Measurements from ENCODE around the gene GNGT1.

GNGT1 gene

DNA sequence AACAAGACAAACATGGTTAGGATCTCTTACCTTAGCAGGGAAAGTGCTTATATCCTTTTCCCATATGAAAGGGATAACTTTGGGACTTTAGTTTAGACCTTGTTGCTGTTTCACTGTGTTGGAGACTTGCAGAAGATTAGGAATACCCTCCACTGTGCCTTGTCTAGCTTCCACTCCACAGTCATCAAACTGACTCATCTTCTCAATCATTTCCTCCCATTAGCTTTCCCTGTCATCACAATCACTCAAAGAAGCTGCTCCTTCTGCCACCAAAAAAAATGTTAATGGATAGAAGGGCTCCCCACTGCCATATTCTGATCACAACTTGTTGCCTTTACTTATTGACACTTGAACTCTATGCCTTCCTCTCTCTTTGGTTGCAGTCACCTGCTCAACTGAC is 31.9 kb downstream of the GNGT1 start:
- in situ Hi-C loops (cut with MboI; ENCODE audit: low sequenced_read_pairs): no loop called here

DNA sequence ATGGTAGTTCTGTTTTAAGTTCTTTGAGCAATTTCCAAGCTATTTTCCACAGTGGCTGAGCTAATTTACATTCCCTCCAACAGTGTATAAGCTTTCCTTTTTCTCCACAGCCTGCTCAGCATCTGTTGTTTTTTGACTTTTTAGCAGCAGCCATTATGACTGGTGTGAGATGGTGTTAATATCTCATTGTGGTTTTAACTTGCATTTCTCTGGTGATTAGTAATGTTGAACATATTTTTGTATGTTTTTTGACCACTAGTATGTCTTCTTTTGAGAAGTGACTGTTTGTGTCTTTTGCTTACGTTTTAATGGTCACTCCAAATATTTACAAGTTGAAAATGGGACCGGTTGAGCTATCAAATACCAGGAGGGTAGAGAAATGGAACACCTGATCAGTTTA is 35.6 kb downstream of the GNGT1 start:
- in situ Hi-C loops (cut with MboI; ENCODE audit: low sequenced_read_pairs): no loop called here

DNA sequence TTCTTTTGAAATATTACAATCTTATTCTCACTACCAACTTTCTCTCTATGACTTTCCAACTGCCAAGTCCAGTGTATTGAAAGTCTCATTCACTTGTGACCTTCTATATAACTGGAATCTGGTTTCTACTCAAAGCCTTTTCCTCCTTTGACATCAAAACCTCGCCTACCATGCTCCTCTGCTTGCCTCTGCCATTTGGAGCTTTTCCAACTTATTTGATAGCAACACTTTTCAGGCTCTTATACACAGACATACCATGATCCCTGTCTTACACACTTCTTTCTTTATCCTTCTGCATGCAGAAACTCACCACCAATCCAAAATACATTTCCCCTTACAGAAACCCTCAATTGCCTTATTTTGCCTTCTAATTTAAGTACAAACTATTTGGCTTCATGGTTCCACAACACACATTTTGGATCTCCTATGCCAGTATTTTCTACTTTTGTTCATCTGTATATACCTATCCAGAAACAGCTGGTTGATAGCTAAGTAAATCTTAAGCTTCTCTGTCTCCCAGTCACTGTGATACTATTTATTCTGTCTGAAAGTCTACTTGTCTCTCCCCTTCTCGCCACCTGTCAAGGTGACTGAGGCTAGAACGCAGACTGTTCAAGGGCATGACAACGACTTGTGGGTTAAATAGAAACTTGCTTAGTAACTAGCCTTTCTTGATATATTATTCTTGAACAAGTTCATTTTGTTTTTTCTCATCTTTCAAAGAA is 37.6 kb downstream of the GNGT1 start:
- in situ Hi-C loops (cut with MboI; ENCODE audit: low sequenced_read_pairs): no loop called here

DNA sequence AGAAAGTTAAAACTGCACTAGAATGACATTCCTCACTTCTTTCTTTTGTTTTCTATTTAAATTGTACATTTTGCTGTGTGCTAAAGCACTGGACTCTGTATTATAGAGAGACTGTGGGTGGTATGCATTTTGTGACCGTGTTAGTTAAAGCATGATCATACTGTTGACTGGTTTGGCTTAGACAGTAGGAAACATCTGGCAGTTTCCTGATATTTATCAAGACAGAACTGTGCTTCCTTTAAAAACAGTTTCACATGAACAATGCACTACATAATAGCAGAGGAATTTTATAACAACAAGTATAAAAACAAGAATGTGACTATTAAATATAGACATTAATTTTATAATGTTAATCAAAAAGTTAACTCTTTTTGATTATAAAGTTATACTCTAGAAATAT is 38.3 kb downstream of the GNGT1 start:
- in situ Hi-C loops (cut with MboI; ENCODE audit: low sequenced_read_pairs): no loop called here

DNA sequence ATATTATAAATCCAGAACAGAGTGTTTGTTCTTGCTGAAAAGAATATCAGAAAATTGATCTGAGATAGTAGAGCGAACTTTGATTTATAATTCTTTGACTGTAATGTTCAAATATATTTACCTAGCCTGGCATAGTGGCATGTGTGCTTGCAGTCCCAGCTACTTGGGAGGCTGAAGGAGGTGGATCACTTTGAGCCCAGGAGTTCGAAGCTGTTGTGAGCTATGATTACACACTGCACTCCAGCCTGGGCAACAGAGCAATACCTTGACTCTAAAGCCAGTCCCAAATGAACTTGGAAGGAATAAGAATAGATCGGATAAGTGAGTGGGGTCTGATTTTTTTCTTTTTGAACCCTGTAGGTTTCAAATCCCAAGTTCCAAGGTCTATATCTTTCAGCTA is 38.7 kb downstream of the GNGT1 start:
- in situ Hi-C loops (cut with MboI; ENCODE audit: low sequenced_read_pairs): no loop called here

DNA sequence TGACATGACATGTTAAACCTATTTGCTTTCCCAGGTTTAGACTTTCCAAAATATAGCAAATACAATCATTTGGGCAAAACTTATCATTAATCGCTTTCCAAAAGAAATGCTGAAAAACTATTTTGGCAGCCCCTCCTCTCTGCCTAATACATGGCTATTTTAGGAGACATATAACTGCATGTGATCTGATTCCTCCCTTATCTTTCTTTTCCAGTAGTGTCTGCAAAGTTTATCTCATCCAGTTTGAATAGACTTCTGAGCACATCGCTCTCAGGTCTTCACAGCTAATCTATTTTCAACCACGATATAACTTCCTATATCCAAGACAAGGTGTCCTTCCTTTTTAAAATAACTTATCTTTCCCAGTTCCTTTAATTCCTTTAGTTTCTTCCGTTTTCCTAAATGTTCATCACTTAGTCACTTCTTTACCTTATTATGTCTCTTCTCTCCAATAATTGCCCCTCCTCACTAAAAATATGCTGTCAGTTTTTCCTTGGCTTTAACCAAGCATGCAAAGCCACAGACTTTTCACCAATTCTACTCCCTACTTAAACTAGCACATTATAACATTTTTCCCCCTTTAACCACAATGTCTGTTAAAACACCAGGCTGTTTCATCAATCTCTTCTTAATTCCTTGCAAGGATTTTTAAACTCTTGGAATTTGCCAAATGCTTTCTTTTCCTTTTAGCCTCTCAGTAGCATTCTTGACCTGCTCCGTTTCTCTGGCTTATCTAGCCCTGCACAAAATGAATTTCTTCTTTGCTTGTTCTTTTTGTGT is 39.6 kb downstream of the GNGT1 start:
- in situ Hi-C loops (cut with MboI; ENCODE audit: low sequenced_read_pairs): no loop called here

DNA sequence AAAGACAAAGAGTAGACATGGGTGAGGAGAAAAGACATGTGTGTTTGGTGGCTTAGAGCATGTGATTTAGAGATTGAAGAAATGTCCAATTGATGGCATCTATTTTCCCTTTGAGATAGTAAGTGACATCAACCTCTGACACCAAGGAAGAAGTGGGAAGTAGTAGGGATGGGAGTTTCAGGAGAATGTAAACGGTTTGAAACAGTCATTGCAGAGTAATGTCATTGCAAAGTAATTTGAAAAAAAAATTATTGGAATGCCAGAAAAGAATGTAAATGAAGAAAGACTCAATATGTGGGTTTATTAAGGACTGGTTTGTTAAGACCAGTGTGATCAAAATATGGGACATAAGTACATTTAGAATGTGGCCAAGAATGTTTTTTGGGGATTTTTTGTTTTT is 41.7 kb downstream of the GNGT1 start:
- in situ Hi-C loops (cut with MboI; ENCODE audit: low sequenced_read_pairs): no loop called here

DNA sequence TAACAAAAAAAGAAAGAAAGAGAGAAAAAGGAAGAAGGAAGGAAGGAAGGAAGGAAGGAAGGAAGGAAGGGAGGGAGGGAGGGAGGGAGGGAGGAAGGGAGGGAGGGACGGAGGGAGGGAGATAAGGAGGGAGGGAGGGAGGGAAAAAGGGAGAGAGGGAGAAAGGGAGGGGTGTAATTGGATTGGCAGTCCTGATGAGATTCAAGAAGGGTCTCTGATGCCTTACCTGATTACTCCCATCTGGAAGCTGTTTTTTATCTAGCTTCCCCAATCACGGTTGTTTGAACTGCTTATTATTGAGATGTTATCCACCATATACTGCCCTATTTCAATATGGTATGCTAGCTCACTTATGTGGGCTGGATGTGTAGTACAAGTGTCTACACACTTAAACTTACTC is 42.5 kb downstream of the GNGT1 start:
- in situ Hi-C loops (cut with MboI; ENCODE audit: low sequenced_read_pairs): no loop called here

DNA sequence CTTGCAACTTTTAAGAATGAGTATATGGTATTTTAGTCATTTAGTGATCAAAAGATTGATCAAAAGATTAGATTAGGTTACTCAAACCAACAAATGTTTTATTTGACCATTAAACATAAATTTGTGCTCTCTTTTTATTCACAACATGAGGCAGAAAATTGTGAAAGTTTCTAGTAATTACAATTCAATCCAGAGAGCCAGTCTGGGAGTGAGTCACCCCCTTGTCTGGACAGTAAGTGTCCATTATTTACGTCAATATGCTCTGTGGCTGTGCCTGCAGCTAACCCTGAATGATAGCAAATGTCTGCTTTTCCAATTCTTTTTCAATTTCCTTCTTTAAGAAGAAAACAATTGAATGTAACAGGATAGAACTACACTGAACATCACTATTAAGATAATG is 43.1 kb downstream of the GNGT1 start:
- in situ Hi-C loops (cut with MboI; ENCODE audit: low sequenced_read_pairs): no loop called here

DNA sequence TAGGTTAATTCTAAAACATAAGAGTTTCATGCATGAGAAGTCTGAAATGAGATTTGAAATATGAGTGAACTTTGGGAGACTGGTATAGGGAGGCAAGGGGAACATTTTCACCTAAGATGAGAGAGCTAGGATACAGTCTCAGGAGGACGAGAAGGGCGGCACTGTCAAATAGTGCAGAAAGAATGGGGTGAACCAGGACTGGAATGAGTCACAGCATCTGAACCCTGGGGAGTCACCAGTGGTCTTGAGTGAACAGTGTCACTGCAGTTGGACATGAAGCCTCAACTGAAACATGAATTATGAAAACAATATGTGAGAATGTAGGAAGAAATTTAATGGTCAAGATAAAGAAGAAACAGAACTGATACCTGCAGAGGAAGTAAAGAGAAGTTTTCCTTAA is 48.9 kb downstream of the GNGT1 start:
- in situ Hi-C loops (cut with MboI; ENCODE audit: low sequenced_read_pairs): no loop called here

DNA sequence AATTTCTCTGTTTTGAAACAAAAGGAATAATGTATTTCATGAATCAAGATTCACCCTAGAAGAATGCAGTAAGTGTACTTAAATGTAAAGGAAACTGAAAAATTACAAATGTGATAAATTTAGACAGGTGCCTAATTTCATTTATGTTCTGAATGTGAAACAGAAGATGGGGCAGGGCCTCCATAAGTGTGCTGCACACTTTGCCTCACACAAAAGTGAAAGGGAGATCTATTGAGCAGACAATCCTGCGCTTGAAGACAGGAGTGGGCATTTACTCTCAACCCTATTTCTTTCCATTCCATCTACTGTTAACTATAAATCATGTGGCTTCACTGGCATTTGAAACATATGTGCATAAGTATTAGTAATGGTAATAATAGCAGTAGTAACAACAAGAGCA is 51.4 kb downstream of the GNGT1 start:
- in situ Hi-C loops (cut with MboI; ENCODE audit: low sequenced_read_pairs): no loop called here

DNA sequence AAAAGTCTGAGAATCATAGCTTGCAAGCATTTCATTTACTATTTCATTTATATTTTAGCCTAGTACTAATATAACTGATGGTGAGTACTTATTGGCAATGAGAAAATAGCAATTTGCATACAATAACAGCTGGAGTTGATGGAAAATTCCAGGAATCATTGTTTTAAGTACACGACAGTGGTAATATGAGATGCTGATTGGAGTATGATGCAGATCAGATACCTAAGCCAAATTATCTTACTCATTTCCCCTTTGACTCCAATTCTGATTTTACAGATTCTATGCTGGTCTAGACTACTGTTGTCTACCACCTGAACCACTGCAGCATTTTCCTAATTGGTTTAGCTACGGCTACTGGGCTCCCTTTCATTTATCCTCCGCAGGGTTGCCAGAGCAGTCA is 51.8 kb downstream of the GNGT1 start:
- in situ Hi-C loops (cut with MboI; ENCODE audit: low sequenced_read_pairs): no loop called here

DNA sequence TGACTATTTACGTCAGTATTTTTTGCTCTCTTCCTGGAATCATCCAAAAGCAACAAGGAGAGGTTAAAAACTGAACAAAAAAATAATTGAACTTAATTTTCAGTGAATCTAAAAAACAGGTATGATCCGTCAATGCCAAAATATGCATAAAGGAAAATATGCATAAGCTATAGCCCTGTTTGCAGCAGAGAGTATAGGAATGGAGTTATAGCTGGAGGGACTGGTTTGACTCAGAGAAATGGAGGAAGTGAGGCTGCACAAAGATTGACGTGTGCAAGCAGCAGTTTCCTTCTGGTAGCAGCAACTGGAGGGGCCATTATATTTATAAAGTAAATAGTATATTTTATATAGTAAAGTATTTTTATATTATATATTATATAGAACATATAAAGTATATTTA is 52.3 kb downstream of the GNGT1 start:
- in situ Hi-C loops (cut with MboI; ENCODE audit: low sequenced_read_pairs): no loop called here
